ENCODE results near the gene CRMP1. TPM values are rescaled to one million over a fixed set of nuclear protein-coding genes. Genes with fewer than 3 reads are reported as not detected.

The CRMP1 gene
- under 0.01 TPM in 2 replicates for total RNA-seq

GRCh38 chr4:5893004-5893580 lies at the start of gene CRMP1:
TSS of gene CRMP1 (minus strand) at chr4:5893086. CDS start at chr4:5892969, 117 bp downstream.

Other genes starting within 250 kb of the CRMP1 start
- gene EVC2, start 184.5 kb downstream of the CRMP1 start, total RNA-seq: 7.4 and 12.0 TPM in 2 replicates
- gene EVC, start 181.9 kb downstream of the CRMP1 start, total RNA-seq: 11.6 and 33.7 TPM in 2 replicates
- not detected in 2 replicates for gene C4orf50, start 125.3 kb upstream of the CRMP1 start, total RNA-seq

All from endothelial cell of coronary artery (primary cell).